Measurements from ENCODE around the gene RNF150.

Gene RNF150

GRCh38 chr4:141037446-141037845, 95.8 kb downstream of the RNF150 start:
- H3K27ac ChIP-seq = no peak overlapping the region
- no peak overlapping the region for H3K4me3 ChIP-seq

DNA sequence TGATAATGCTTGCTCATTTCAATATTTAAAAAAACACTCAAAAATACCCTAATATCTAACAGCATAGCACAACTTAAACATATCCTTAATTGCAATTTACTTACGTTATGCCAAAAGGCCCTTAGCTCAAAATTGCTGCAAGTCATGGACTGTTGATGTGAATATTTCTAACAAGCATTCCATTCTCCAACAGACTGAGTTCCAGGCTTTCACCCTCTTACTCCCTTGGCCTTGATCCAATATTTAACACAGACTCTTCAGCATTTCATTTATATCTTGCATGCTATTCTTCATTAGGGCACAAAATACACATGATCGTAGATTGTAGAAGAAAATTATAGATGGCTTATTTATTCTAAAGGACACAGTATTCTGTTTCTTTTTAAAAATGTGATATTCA, 96.5 kb downstream of the RNF150 start:
- H3K4me3 ChIP-seq = no peak overlapping the region

GRCh38 chr4:141035920-141036319, 97.3 kb downstream of the RNF150 start:
- no peak overlapping the region for H3K4me3 ChIP-seq
- no peak overlapping the region for H3K27ac ChIP-seq

More for the DNA sequence above, 96.5 kb downstream of the RNF150 start:
- H3K27ac ChIP-seq = no peak overlapping the region

DNA sequence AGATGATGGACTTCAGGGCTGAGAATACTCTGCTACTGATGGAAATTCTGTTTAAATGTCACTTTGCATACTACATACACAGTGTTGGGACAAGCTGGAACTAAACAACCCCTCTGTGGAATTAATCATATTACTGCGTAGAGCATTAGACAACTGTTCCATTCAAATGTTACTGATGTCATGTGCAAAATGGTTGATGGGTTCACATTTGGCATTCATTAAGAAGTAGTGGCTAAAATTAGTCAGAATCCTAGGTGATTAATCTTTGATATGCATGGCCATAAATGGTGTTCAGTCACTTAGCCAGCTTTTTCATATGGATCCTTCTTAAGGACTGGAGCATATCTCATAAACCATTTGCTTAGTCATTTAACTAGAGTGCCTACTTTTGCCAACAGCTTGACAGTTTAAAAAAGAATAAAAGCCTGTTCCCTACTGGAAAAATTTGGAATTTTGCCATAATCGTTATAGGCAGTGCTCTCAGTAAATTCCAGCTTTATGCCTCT, 105.2 kb downstream of the RNF150 start:
- H3K27ac ChIP-seq = no peak overlapping the region
- H3K4me3 ChIP-seq = no peak overlapping the region

GRCh38 chr4:141027421-141027820, 105.8 kb downstream of the RNF150 start:
- no peak overlapping the region for H3K4me3 ChIP-seq
- H3K27ac ChIP-seq = no peak overlapping the region

GRCh38 chr4:141026900-141027299, 106.4 kb downstream of the RNF150 start:
- no peak overlapping the region for H3K27ac ChIP-seq

DNA sequence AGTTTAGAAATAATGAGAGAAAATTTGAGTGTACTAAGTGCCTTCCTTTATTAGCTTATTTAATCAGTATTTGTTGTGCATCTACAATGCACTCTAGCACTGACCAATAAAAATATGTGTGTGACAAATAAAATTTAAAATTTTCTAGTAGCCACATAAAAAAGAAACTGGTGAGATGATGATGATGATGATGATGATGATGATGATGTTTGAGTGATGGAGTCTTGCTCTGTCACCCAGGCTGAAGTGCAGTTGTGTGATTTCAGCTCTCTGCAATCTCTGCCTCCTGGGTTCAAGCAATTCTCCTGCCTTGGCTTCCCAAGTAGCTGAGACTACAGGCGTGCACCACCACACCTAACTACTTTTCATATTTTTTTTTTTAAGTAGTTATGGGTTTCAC, 110.2 kb downstream of the RNF150 start:
- H3K4me3 ChIP-seq = no peak overlapping the region
- no peak overlapping the region for H3K27ac ChIP-seq

More at GRCh38 chr4:141026900-141027299, 106.4 kb downstream of the RNF150 start:
- no peak overlapping the region for H3K4me3 ChIP-seq

GRCh38 chr4:141022111-141022695, 111.1 kb downstream of the RNF150 start:
- Histone ChIP-seq H3K27ac (no peak overlapping the region), H3K4me3 (no peak overlapping the region)

GRCh38 chr4:141021397-141022110, 111.7 kb downstream of the RNF150 start:
- H3K27ac ChIP-seq = no peak overlapping the region

GRCh38 chr4:141020801-141021261, 112.4 kb downstream of the RNF150 start:
- H3K4me3 ChIP-seq = no peak overlapping the region
- H3K27ac ChIP-seq = no peak overlapping the region

More at GRCh38 chr4:141021397-141022110, 111.7 kb downstream of the RNF150 start:
- H3K4me3 ChIP-seq = no peak overlapping the region

DNA sequence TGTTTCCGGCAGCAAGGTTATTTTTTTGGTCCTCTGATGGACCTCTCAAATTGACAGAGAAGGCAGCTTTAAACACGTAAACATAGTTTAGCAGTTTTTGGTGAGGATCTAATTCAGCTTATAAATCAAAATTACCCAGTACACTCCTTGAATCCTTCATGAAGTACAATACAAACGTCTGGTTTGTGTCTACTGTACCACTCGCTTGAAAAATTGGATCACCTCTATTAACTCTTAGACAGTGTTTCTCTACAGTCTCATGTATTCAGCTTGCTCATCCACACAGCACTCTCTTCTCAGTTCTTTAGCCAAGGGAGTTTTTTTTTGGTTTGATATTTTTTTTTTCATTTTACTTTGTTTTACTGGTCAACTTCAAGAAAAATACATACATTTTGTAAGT, 113.5 kb downstream of the RNF150 start:
- H3K27ac ChIP-seq = no peak overlapping the region

DNA sequence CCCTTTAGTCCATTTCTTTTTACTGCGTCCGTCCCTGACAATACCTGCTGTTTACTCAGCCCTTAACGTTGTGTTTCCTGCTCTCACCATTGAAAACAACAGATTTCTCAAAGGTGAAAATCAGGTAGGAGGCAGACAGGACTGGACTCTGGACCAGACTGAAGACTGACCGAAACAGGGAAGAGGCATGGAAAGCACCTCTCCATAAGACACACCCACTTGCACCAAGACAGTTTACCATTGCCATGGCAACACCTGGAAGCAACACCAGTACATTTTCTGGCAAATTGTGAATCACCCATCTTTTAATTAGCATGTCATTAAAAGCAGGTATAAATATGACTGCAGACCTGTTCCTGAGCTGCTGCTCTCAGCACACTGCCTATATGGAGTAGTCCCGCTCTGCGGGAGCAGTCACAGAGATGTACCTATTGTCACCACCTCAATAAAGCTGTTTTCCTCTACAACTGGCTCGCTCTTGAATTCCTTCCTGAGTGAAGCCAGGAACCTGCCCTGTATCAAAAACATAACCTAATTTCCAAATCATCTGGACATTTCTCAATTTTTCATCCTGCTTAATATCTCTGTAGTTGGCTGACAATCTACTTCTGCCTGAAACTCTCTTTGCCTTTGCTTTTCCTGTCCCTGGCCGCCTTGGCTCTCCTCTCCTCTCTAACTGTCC, 117.0 kb downstream of the RNF150 start:
- no peak overlapping the region for H3K4me3 ChIP-seq

More for the DNA sequence above, 113.5 kb downstream of the RNF150 start:
- no peak overlapping the region for H3K4me3 ChIP-seq

GRCh38 chr4:141013899-141014298, 119.4 kb downstream of the RNF150 start:
- Histone ChIP-seq H3K27ac (no peak overlapping the region), H3K4me3 (no peak overlapping the region)

More for the DNA sequence above, 117.0 kb downstream of the RNF150 start:
- no peak overlapping the region for H3K27ac ChIP-seq

GRCh38 chr4:141011901-141012315, 121.4 kb downstream of the RNF150 start:
- H3K4me3 ChIP-seq = no peak overlapping the region
- H3K27ac ChIP-seq = no peak overlapping the region

GRCh38 chr4:141009931-141010330, 123.3 kb downstream of the RNF150 start:
- Histone ChIP-seq H3K4me3 (no peak overlapping the region), H3K27ac (no peak overlapping the region)

DNA sequence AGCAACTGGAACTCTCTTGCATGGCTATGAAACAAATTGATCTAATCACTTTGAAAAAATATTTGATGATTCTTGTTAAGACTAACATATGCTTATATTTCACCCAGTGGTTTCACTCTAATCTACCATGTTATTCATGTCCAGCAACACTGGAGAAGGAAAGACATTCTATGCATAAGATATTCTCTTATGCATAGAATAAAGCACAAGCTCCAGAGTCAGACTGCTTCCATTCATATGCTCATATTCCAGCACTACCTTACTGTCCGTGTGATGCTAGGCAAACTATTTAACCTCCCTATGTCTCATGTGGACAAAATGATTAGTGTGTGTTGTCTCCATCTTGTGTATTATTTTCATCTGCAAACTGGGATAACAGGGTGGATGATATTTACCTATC, 124.1 kb downstream of the RNF150 start:
- H3K27ac ChIP-seq = no peak overlapping the region
- no peak overlapping the region for H3K4me3 ChIP-seq

DNA sequence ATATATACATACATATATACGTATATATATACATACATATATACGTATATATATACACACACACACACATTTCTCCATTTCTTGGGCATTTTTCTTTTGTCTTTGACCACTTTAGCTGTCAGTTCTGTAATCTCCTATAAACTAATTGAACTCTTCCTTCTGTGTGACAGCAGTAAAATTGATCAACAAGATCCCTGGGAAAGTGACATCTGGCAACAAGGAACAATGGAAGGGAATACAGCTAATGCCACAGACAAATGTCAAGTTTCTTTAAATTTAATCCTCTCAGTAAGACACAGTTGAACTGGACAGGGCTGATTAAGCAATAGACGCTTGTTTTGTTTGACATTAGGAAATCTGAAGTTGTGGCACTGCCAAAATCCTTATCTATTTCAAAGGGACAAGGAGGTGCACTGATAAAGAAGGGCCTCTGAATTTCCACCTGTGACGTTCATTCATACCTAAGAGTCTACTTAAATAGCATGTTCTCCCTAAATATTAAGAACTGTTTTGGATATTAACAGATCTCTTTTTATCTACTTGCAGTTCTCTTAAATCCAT, 126.9 kb downstream of the RNF150 start:
- H3K4me3 ChIP-seq = no peak overlapping the region
- no peak overlapping the region for H3K27ac ChIP-seq

DNA sequence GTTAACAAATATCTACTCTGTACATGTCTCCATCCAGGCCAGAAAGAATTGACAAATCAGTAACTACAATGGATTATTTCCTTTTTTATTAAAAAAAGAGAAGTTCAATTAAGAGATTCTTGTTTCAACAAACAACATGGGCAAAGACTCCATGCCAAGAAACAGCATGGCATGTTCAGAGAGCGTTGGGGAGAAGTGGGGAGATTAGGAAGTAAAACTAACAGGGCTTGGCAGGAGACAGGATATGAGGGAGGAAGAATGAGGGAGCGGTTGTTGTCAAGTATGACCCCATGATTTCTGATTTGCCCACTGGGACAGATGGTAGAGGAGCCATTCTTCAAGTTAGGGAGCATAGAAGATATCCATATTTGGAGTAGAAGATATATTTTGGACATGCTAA, 128.4 kb downstream of the RNF150 start:
- Histone ChIP-seq H3K4me3 (no peak overlapping the region), H3K27ac (no peak overlapping the region)

- Histone ChIP-seq H3K4me3 (no peak overlapping the region), H3K27ac (no peak overlapping the region)
Measured at GRCh38 chr4:141003193-141003592, 130.1 kb downstream of the RNF150 start.

- H3K4me3 ChIP-seq = no peak overlapping the region
- no peak overlapping the region for H3K27ac ChIP-seq
Measured at GRCh38 chr4:141002323-141002805, 130.9 kb downstream of the RNF150 start.

Measured in skin epidermis (tissue), 12 donors.